CD4-positive, alpha-beta T cell treated with Interleukin-15 for 1 hour (primary cell): ENCODE results near the gene BICD1.
"Not testable (repeated sequence)": the region's sequence is repeated elsewhere in the genome, so short reads cannot be mapped to it uniquely, and the experiment has no call there.

Experiments used
- DNase-seq: peaks from one replicate; pipeline ENCODE4 v3.0.0-alpha.2; 2020

BICD1 gene

GRCh38 chr12:32146074-32146873 is 39.6 kb downstream of the BICD1 start:
- no peak for DNase-seq

DNA sequence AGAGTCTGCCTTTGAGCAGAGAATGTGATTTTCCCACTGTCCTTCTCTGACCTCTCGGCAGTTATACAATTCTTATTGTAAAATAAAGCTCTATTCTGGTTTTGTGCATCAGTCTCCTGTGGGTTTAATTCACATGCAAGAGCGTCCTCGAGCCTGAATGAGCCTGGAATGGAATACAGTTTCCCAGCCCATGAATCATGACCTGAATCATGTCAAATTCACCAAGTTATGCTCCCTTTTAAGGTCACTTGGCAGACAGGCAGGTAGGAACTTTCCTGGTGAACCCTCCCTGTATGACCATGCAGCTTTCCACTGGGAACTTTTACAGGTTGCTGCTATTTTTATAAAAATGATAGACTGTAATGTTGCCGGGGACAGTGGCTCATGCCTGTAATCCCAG is 41.7 kb downstream of the BICD1 start:
- DNase-seq, result no peak

DNA sequence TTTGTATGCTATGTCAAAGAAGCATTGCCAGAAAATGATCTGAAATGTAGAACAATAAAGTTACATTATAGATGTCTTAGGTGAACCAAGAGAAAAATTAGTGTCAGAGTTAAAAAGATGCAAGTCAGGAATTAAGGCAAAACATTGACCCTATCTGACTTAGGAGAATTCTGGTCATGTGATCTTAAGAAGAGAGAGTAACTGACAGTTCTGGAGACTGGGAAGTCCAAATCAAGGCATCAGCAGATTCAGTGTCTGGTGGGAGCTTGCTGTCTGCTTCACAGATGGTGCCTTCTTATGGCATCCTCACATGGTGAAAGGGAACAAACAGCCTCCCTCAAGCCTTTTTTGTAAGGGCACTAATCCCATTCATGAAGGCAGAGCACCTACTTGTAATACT is 42.8 kb downstream of the BICD1 start:
- DNase-seq, result no peak

DNA sequence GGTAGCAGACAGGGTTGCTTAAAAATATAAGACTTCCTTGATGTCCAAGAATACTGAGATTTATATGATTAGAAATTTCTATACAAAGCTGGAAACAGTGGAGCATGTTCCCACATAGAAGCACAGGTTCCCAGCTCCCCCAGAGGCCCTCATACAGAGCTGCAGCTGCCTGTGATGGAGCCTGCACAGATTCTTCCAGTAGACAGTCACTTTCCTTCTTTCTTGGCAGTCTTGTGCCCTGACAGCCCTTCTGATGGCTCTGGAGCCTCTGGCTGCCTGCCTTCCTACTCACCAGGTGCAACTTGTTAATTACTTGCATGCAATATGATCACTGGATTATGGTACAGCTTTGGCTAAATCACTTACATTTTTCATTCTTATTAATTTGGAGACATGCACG is 44.4 kb downstream of the BICD1 start:
- no peak for DNase-seq

DNA sequence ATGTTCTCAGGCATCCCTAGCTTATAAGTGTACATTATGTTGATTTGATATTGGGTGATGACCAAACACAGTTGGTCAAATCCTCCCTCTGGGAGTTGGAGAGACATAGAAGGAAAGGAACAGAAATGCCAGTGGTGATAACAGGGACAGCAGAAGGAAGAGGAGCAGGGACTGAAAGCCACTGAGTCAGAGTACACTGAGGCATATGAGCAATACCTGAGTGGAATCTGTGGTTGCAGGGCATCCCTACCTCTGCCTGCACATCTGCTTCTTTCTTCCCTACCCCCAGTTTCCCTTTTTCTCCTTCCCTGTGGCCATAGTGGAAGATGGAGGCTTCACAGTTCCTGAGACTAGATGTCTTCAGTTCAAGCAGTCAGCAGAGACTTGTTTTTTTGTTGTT is 44.9 kb downstream of the BICD1 start:
- DNase-seq, result no peak

DNA sequence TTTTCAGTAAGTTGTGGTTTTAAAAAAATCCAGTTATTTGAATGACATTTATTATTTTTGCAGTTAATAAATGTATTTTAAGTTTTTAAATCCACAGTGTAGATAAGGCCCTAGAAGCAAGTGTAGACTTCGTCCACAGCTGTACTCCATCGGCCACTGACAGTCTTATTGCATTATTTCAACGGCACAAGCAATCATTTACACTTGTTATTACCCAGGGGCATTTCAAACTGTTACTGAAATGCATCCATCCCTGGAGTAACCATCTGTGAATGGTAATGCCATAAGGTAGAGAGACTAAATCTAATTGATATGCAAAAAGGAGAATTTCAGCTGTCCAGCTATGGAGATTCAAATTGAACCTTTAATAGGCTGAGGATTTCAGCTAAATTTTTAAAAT is 48.4 kb downstream of the BICD1 start:
- no peak for DNase-seq

GRCh38 chr12:32155961-32156529 is 49.4 kb downstream of the BICD1 start:
- DNase-seq, result no peak

GRCh38 chr12:32158525-32158924 is 51.9 kb downstream of the BICD1 start:
- DNase-seq, result no peak

DNA sequence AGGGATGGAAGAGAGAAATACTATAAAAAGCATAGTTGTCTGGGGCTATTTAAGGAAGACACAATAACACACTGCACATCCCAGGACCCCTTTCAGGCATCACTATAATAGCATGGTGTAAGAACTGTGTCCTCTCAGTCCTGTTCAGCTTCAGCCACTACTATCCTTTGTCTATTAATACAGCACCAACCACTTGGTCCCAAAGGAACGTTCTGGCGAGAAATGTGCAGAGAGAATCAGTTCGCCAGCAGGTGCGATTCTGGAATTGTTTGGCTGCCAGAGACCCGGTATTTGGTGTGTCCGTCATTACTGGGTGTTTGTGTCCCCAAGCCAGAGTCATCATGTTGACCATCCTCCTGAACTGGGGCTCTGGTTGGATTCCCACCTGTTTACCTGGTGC is 52.7 kb downstream of the BICD1 start:
- DNase-seq, result no peak

DNA sequence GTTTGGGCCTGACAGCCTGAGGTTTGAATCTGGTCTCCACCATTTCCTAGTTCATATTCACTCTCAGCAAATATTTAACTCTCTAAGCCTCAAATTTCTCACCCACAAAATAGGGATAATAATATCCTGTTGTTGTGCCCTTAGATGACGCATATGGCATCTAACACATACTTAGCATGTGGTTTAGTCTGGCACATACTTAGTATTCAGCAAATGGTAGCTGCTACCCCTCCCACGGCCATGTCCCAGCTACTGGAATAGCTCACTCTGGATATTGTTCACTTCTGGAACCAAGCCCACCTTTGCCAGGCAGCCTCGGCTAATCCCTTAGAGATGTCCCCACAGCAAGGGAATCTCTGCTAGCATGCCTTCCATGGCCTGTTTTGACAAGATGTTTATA is 53.3 kb downstream of the BICD1 start:
- no peak for DNase-seq

DNA sequence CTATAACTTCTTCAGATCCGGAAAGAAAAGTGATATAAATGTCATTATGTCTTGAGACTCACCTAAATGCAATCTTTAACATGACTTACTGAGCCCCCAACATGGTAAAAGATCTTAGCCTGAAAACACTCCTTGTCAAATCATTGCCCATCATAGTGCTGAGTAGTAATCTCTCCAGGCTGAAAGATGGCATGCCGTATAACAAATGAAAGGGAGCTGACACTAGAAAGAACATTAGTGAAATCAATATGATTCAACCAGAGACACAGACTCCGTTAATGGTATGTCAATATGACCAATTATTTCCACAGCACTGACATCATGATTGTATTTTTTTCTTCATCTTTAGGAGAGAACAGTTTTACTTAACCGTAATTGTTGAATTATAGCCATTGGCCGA is 54.4 kb downstream of the BICD1 start:
- no peak for DNase-seq

- DNase-seq, result no peak
Measured at GRCh38 chr12:32163596-32163995, 56.9 kb downstream of the BICD1 start.

GRCh38 chr12:32166510-32166909 is 59.9 kb downstream of the BICD1 start:
- DNase-seq, result no peak

- DNase-seq, result no peak
Measured at GRCh38 chr12:32170437-32170998, 63.9 kb downstream of the BICD1 start.

- no peak for DNase-seq
Measured at GRCh38 chr12:32171211-32171610, 64.6 kb downstream of the BICD1 start.

- no peak for DNase-seq
Measured at GRCh38 chr12:32176606-32177005, 70.0 kb downstream of the BICD1 start.

DNA sequence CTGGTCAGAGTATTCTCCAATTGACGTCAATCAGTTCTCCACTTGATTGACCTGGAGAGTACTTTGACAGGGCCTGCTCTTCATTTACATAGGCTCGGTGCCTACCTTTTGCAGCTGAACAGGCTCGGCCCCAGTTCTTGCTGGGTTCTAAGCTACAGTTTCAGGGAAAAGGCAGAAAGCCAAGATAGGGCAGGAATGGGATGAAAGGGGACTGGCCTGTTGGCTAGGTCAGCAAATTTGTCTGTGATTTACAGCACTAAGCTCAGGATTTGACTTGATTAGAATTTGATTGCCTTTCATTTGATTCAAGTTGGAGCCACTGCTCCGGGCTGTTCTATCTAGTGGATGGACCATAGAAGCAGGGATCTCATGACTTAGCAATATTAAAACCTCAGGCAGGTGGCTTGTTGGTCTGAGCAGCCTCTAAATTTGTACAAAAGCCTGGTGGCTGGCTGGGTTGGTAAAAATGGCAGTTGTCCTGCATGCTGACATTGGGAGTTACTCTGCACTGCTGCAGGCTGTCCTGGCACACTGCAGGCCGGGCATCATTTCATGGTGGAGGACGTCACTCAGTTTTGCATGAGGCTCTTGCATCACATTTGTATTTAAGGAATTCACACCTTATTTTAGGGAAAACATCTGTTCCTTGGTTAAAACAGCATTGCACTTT is 71.8 kb downstream of the BICD1 start:
- DNase-seq, result no peak

DNA sequence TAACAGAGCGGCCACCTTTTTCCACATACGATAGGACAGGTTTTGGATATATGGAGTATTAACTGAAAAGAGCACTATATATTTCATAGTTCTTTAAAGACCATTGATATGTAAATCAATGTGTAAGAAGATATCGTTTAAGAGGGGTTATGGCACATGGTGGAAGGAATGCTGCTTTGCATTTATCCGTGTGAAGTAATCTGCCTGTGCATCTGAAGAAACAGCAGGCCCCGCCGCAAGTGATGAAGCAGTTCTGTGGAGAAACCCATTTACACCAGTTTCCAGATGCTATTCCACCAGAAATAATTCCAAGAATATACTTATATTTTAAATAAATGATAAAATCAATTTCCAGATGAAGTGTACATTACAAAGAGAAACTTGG is 72.4 kb downstream of the BICD1 start:
- no peak for DNase-seq

- DNase-seq, result no peak
Measured at GRCh38 chr12:32181498-32182175, 75.0 kb downstream of the BICD1 start.

DNA sequence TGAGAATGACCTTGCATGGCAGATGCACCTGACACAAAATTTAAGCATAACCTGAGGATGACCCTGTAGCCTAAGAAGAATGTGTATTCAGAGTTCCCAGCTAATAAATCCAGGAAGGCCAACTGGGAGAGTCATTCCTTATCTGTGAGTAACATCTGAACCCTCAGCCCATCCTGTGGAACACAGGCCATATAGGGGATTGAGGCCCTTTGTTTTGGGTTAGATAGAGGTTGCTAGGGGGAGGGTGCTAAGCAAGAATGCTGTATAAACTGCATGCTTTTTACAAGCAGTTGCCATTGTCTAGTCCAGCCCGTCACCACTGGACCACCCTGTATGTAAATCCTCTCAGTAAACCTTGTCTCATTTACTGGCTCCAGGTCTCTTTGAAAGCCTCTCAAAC is 77.0 kb downstream of the BICD1 start:
- no peak for DNase-seq

DNA sequence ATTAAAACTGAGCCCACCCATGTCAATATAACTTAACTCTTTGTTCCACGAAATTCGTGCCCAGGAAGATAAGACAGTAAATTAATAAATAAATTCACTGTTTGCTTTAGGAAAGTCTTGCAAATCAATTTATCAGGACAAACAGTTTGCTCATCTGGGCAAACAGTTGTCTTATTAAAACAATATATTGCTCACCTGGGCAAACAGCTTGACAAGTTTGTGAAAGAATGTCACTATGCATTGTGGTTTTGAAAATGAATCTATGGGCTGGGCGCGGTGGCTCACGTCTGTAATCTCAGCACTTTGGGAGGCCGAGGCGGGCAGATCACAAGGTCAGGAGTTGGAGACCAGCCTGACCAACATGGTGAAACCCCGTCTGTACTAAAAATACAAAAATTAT is 80.5 kb downstream of the BICD1 start:
- not testable (repeated sequence) for DNase-seq

- DNase-seq, result no peak
Measured at GRCh38 chr12:32191445-32191844, 84.8 kb downstream of the BICD1 start.
